ENCODE measurements around the gene NUCB1.
"Not testable (repeated sequence)": the region's sequence is repeated elsewhere in the genome, so short reads cannot be mapped to it uniquely, and the experiment has no call there.

The NUCB1 gene

GRCh38 chr19:48881741-48882657, 18.1 kb upstream of the NUCB1 start:
- DNase-seq (ENCODE audit: low read depth, low spot score): no peak
- TF ChIP-seq EZH2 (IDR thresholded peaks at IDR 0.05): no peak
- H3K9ac ChIP-seq (ENCODE audit: insufficient read length): no peak overlapping the region

DNA sequence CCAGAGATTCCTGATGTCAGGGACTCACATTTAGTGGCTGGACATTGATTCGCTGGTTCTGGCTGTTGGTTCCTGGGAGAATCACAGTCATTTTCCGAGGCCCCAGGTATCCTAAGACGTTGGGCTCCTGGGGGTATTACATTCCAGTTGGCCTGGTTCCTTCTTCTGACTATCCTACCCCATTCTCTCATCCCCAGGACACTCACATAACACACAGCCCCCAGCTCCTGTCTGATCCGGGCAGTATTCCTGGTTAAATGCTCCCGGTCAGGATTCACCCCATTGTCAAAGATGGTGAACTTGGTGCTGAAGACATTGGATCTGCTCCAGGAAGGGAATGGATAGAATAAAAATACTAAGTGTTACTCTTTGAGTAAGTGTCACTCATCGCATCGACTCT, 16.4 kb upstream of the NUCB1 start:
- H3K4me3 ChIP-seq: no peak overlapping the region
- H3K9ac ChIP-seq (ENCODE audit: insufficient read length): no peak overlapping the region
- no peaks in the 10 kb centered on the region for H3K9me3 ChIP-seq (ENCODE audit: low read depth, low read length)
- TF ChIP-seq POLR2AphosphoS5 (IDR thresholded peaks at IDR 0.05; ENCODE audit: borderline replicate concordance, low read depth, low read length) (no peak), EZH2 (IDR thresholded peaks at IDR 0.05) (no peak), FOXP2 (optimal IDR thresholded peaks at IDR 0.05; ENCODE audit: control extremely low read depth, extremely low read length, insufficient read depth) (no peak)
- H3K36me3 ChIP-seq (ENCODE audit: insufficient read depth, low read length): no peaks in the 10 kb centered on the region
- H3K27ac ChIP-seq: no peak overlapping the region
- no peak for DNase-seq (ENCODE audit: low read depth, low spot score)

More at GRCh38 chr19:48881741-48882657, 18.1 kb upstream of the NUCB1 start:
- H3K9me3 ChIP-seq (ENCODE audit: low read depth, low read length): no peaks in the 10 kb centered on the region
- H3K27ac ChIP-seq: no peak overlapping the region
- H3K4me3 ChIP-seq: no peak overlapping the region
- no peaks in the 10 kb centered on the region; the same call in 1 of the 2 replicates for H3K36me3 ChIP-seq (ENCODE audit: insufficient read depth, low read length)

DNA sequence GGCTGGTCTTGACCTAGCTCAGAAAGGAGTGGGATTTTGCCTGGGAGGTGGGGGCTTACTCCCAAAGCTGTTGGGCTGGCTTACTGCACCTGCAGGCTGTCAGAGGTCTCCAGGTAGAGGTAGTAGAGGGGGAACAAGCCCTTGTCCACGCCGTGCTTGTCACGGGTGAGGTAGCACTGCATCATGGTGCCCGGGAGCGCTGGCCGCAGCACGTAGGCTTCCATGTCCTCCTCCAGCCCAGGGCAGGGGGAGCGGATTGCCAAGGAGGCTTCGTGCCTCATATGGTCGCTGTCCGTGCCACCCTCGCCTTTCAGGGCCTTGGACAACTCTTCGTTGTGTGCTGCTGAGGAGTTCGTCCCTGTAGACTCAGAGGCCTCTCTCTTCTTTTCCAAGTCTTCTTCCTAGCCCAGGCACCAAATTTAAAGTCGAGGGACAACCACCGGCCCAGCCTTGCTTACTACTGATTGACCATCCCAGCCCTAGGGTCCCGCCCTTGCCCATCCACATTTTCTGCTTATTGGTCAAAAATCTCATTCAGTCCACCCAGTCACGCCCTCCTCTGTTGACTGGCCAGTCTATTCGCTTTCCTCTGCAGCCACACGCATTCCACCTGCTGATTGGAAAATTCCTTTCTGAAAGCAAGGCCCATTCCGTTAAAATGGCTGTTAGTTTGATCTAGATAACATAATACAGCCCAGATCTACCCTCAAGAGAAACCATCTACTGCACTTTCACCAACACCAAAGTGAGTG, 12.1 kb upstream of the NUCB1 start:
- no peak for DNase-seq (ENCODE audit: low read depth, low spot score)
- no peak overlapping the region for H3K4me3 ChIP-seq
- no peak overlapping the region for H3K9ac ChIP-seq (ENCODE audit: insufficient read length)
- no peak for TF ChIP-seq EZH2 (IDR thresholded peaks at IDR 0.05)
- no peak for TF ChIP-seq FOXP2 (optimal IDR thresholded peaks at IDR 0.05; ENCODE audit: control extremely low read depth, extremely low read length, insufficient read depth)
- no peak for TF ChIP-seq POLR2AphosphoS5 (IDR thresholded peaks at IDR 0.05; ENCODE audit: borderline replicate concordance, low read depth, low read length)
- no peaks in the 10 kb centered on the region for H3K9me3 ChIP-seq (ENCODE audit: low read depth, low read length)
- H3K36me3 ChIP-seq (ENCODE audit: insufficient read depth, low read length): no peaks in the 10 kb centered on the region
- no peak overlapping the region for H3K27ac ChIP-seq

- not testable (repeated sequence) for H3K9me3 ChIP-seq (ENCODE audit: low read depth, low read length); DNase-seq (ENCODE audit: low read depth, low spot score); H3K9ac ChIP-seq (ENCODE audit: insufficient read length); H3K36me3 ChIP-seq (ENCODE audit: insufficient read depth, low read length); H3K27ac ChIP-seq; H3K4me3 ChIP-seq
Measured at GRCh38 chr19:48889496-48889895, 10.6 kb upstream of the NUCB1 start.

- Histone ChIP-seq H3K9ac (ENCODE audit: insufficient read length) (no peak overlapping the region), H3K27ac (no peak overlapping the region), H3K4me3 (no peak overlapping the region), H3K36me3 (ENCODE audit: insufficient read depth, low read length) (no peaks in the 10 kb centered on the region), H3K9me3 (ENCODE audit: low read depth, low read length) (no peaks in the 10 kb centered on the region)
- no peak for TF ChIP-seq POLR2AphosphoS5 (IDR thresholded peaks at IDR 0.05; ENCODE audit: borderline replicate concordance, low read depth, low read length)
- no peak for TF ChIP-seq EZH2 (IDR thresholded peaks at IDR 0.05)
- TF ChIP-seq FOXP2 (optimal IDR thresholded peaks at IDR 0.05; ENCODE audit: control extremely low read depth, extremely low read length, insufficient read depth): no peak
- no peak for DNase-seq (ENCODE audit: low read depth, low spot score)
Measured at GRCh38 chr19:48890551-48890950, 9.6 kb upstream of the NUCB1 start.

DNA sequence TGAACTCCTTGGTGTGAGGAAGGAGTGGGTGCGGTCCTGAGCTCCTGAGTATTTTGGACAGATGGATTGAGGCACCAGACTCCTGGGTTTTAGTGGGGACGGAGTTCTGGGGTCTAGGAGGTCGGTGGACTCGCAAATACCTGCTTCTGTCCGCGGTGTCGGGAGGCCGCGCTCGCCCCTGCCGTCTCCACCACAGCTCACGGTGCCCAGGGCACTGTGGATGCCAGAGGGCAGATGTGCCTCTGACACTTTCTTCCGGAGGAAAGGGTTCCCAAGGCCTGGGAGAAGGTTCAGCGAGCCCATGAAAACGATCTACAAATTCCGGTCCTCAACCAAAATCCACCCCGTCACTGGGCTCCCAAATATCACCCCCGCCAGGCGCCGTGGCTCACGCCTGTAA, 4.9 kb upstream of the NUCB1 start:
- TF ChIP-seq POLR2AphosphoS5 (IDR thresholded peaks at IDR 0.05; ENCODE audit: borderline replicate concordance, low read depth, low read length) (no peak), EZH2 (IDR thresholded peaks at IDR 0.05) (no peak), FOXP2 (optimal IDR thresholded peaks at IDR 0.05; ENCODE audit: control extremely low read depth, extremely low read length, insufficient read depth) (no peak)
- H3K27ac ChIP-seq: no peak overlapping the region
- no peak overlapping the region for H3K9ac ChIP-seq (ENCODE audit: insufficient read length)
- DNase-seq (ENCODE audit: low read depth, low spot score): no peak
- H3K4me3 ChIP-seq: no peak overlapping the region
- no peaks in the 10 kb centered on the region for H3K36me3 ChIP-seq (ENCODE audit: insufficient read depth, low read length)
- H3K9me3 ChIP-seq (ENCODE audit: low read depth, low read length): no peaks in the 10 kb centered on the region

DNA sequence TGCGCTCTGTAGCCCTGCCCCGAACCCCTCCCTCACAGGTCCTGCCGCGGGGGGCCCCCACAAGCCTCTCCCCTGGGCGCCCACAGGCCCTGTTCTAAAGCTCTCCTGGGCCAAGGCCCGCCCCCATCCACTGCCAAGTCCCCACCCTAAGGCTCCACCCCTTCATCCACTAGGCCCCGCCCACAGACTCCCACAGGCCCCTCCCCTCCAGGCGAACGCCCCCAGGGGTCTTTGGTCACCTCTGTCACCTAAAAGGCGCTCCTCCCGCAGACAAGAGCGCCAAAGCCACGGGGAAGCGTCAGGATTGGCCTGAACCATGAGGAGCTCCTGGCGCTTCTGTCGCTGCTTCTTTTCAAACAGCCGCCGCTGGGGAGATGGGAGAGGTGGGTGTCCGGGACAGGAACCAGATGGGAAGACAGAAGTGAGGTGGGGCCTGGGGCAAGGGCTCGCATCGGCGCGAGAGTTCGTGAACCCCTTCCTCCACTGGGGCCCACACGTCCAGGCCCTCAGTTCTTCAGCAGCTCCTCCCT, 3.9 kb upstream of the NUCB1 start:
- no peak for DNase-seq (ENCODE audit: low read depth, low spot score)
- no peaks in the 10 kb centered on the region for H3K36me3 ChIP-seq (ENCODE audit: insufficient read depth, low read length)
- TF ChIP-seq FOXP2 (optimal IDR thresholded peaks at IDR 0.05; ENCODE audit: control extremely low read depth, extremely low read length, insufficient read depth) (no peak), POLR2AphosphoS5 (IDR thresholded peaks at IDR 0.05; ENCODE audit: borderline replicate concordance, low read depth, low read length) (no peak), EZH2 (IDR thresholded peaks at IDR 0.05) (no peak)
- no peaks in the 10 kb centered on the region for H3K9me3 ChIP-seq (ENCODE audit: low read depth, low read length)
- H3K9ac ChIP-seq (ENCODE audit: insufficient read length): no peak overlapping the region
- H3K27ac ChIP-seq: no peak overlapping the region; the same call in 1 of the 2 replicates
- no peak overlapping the region for H3K4me3 ChIP-seq

DNA sequence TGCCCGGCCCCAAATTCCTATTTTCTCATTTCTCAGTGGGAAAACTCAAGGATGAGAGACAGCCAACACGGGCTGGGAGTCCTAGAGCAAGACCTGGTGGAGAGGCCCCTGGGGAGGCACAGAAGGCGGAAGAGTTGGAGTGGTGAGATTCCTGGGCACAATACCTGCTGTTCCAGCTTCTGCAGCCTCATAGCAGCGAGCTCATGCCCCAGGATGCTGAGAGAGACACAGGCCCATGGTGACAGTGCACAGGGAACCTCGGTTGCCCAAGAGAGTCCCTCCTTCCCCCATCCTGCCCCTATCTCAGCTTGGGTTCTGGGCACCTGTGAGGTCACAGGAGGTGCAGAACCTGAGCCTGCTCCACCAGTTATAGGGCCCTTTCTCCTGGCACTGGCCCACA, 2.9 kb upstream of the NUCB1 start:
- TF ChIP-seq FOXP2 (optimal IDR thresholded peaks at IDR 0.05; ENCODE audit: control extremely low read depth, extremely low read length, insufficient read depth) (no peak), POLR2AphosphoS5 (IDR thresholded peaks at IDR 0.05; ENCODE audit: borderline replicate concordance, low read depth, low read length) (no peak), EZH2 (IDR thresholded peaks at IDR 0.05) (no peak)
- H3K4me3 ChIP-seq: no peak overlapping the region
- no peak for DNase-seq (ENCODE audit: low read depth, low spot score)
- no peaks in the 10 kb centered on the region for H3K9me3 ChIP-seq (ENCODE audit: low read depth, low read length)
- no peaks in the 10 kb centered on the region for H3K36me3 ChIP-seq (ENCODE audit: insufficient read depth, low read length)
- no peak overlapping the region for H3K9ac ChIP-seq (ENCODE audit: insufficient read length)
- no peak overlapping the region for H3K27ac ChIP-seq

DNA sequence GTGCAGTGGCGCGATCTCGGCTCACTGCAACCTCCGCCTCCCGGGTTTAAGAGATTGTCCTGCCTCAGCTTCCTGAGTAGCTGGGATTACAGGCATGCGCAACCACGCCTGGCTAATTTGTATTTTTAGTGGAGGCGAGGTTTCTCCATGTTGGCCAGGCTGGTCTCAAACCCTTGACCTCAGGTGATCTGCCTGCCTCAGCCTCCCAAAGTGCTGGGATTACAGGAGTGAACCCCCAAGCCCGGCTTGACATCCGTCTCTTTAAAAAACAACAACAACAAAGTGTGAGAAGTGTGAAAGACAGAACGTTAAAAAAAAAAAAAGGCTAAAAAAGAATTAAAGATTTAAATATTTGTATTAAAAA, 744 bp upstream of the NUCB1 start:
- not testable (repeated sequence) for H3K36me3 ChIP-seq (ENCODE audit: insufficient read depth, low read length); H3K9me3 ChIP-seq (ENCODE audit: low read depth, low read length); DNase-seq (ENCODE audit: low read depth, low spot score)
- peak overlapping the region; percentile 91 for H3K27ac ChIP-seq
- H3K9ac ChIP-seq (ENCODE audit: insufficient read length): peak overlapping the region; percentile 41
- peak overlapping the region; percentile 92 for H3K4me3 ChIP-seq
